Natural killer cell (primary cell): Measurements from ENCODE around the gene LIMS2. TPM values are rescaled to one million over a fixed set of nuclear protein-coding genes. Genes with fewer than 3 reads are reported as not detected.

Source experiments
- ATAC-seq, 3 donors: fragments of 150-1000 bp in 2 of 3; fragments of 200-7000 bp in 1 of 3; cut with Tn5 transposase; 1 replicate in 1 of 3; 2 replicates in 2 of 3; pipeline ENCODE4 v1.10.0; 2021; ENCODE audit warnings: mild to moderate bottlenecking in 2 of 3, moderate library complexity in 2 of 3
- DNase-seq, 2 donors: peaks; one replicate each; pipeline versions ENCODE4 v3.0.0 to v3.0.0-alpha.2; 2013 to 2021; ENCODE audit warnings: mixed read lengths in 1 of 2
- H3K27ac ChIP-seq: one replicate; pipeline ENCODE4 v1.5.1; 2013; ENCODE audit warnings: mild to moderate bottlenecking, low read length
- H3K27me3 ChIP-seq: one replicate; pipeline ENCODE4 v1.6.1; 2013; ENCODE audit warnings: low read length; ENCODE audit not compliant: control insufficient read depth, insufficient read depth
- H3K36me3 ChIP-seq: one replicate; pipeline ENCODE4 v1.6.1; 2013; ENCODE audit warnings: low read length; ENCODE audit not compliant: control insufficient read depth, insufficient read depth
- H3K4me1 ChIP-seq: one replicate; pipeline ENCODE4 v1.6.1; 2013; ENCODE audit warnings: low read length; ENCODE audit not compliant: control insufficient read depth, insufficient read depth
- H3K4me3 ChIP-seq: one replicate; pipeline ENCODE4 v1.5.1; 2013; ENCODE audit warnings: low read length
- H3K9me3 ChIP-seq: one replicate; pipeline ENCODE4 v1.6.1; 2013; ENCODE audit warnings: low read length; ENCODE audit not compliant: control insufficient read depth, insufficient read depth
- H3K27ac Mint-ChIP-seq, 2 donors: one replicate each; pipeline ENCODE4 v1.8.0; 2022; ENCODE audit warnings: mild to moderate bottlenecking in 2 of 2, mixed read lengths in 2 of 2, moderate library complexity in 1 of 2
- H3K27me3 Mint-ChIP-seq, 2 donors: one replicate each; pipeline ENCODE4 v1.8.0; 2022; ENCODE audit warnings: low read depth in 2 of 2, mixed read lengths in 2 of 2
- H3K36me3 Mint-ChIP-seq: one replicate; pipeline ENCODE4 v1.8.0; 2022; ENCODE audit warnings: mixed read lengths
- H3K4me1 Mint-ChIP-seq, 2 donors: one replicate each; pipeline ENCODE4 v1.8.0; 2022; ENCODE audit warnings: mixed read lengths in 2 of 2
- H3K4me3 Mint-ChIP-seq: one replicate; pipeline ENCODE4 v1.8.0; 2022; ENCODE audit warnings: mild to moderate bottlenecking, moderate library complexity, mixed read lengths
- H3K9me3 Mint-ChIP-seq, 2 donors: one replicate each; pipeline ENCODE4 v1.8.0; 2022; ENCODE audit warnings: mixed read lengths in 2 of 2
- WGBS: methylation state at CpG from one replicate; pipeline ENCODE4 v1.1.7; 2013; ENCODE audit warnings: missing lambda C conversion rate; ENCODE audit not compliant: insufficient coverage; 5-methylcytosine and 5-hydroxymethylcytosine counted together
- intact Hi-C: fragments of 100-400 bp; cut with micrococcal nuclease; formaldehyde crosslinking; loops from one replicate; pipeline ENCODE4 v1.14.2; 2022
- total RNA-seq, 4 donors: library from RNA; stranded (reverse); fragments of 120-200 nt in 1 of 4; gene quantifications; one replicate each; pipeline versions ENCODE4 v1.2.3 to v1.2.4, GENCODE V29; 2013 to 2022
- TF ChIP-seq, protein P1 (sequence below): fragments of 200-600 bp; IDR thresholded peaks from one replicate; pipeline ENCODE4 v1.8.0; 2022; ENCODE audit warnings: antibody characterized with exemption

Gene LIMS2
- total RNA-seq, 3 donors from 2014 or later (not counting 1 experiment from before 2014, with no cell fraction given): 0.15 to 0.16 TPM; not detected in 1

DNA sequence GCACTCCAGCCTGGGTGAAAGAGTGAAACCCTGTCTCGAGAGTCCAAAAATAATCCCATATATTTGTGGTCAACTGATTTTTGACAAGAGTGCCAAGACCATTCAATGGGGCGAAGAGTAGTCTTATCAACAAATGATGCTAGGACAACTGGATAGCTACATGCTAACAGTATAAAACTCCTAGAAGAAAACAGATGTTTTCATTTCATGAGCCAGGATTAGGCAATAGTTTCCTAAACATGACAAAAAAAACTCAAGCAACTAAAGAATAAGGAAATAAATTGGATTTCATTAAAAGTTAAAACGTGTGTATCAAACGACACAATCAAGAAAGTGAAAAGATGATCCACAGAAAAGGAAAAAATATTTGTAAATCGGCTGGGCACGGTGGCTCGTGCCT is 6.3 kb downstream of the LIMS2 start:
- intact Hi-C loops: no loop called here
- Mint-ChIP-seq H3K4me3 (no peak overlapping the region), H3K4me1 (peaks cover 0 to under 1% of the 10 kb centered on the region in 2 donors), H3K36me3 (no peaks in the 10 kb centered on the region), H3K27me3 (peaks cover 40 to 82% of the 10 kb centered on the region in 2 donors), H3K9me3 (no peaks in the 10 kb centered on the region), H3K27ac (no peak overlapping the region)
- peaks cover under 1% of the 10 kb centered on the region for H3K4me1 ChIP-seq
- DNase-seq (no peak), ATAC-seq (no peak)
- H3K36me3 ChIP-seq: no peaks in the 10 kb centered on the region
- no peaks in the 10 kb centered on the region for H3K9me3 ChIP-seq
- H3K27me3 ChIP-seq: peaks cover 9% of the 10 kb centered on the region
- no peak overlapping the region for H3K27ac ChIP-seq
- H3K4me3 ChIP-seq: no peak overlapping the region
- 92% methylated on average over 7 of the region's 7 CpGs for WGBS
- TF ChIP-seq, protein P1, sequence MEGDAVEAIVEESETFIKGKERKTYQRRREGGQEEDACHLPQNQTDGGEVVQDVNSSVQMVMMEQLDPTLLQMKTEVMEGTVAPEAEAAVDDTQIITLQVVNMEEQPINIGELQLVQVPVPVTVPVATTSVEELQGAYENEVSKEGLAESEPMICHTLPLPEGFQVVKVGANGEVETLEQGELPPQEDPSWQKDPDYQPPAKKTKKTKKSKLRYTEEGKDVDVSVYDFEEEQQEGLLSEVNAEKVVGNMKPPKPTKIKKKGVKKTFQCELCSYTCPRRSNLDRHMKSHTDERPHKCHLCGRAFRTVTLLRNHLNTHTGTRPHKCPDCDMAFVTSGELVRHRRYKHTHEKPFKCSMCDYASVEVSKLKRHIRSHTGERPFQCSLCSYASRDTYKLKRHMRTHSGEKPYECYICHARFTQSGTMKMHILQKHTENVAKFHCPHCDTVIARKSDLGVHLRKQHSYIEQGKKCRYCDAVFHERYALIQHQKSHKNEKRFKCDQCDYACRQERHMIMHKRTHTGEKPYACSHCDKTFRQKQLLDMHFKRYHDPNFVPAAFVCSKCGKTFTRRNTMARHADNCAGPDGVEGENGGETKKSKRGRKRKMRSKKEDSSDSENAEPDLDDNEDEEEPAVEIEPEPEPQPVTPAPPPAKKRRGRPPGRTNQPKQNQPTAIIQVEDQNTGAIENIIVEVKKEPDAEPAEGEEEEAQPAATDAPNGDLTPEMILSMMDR: no peak

DNA sequence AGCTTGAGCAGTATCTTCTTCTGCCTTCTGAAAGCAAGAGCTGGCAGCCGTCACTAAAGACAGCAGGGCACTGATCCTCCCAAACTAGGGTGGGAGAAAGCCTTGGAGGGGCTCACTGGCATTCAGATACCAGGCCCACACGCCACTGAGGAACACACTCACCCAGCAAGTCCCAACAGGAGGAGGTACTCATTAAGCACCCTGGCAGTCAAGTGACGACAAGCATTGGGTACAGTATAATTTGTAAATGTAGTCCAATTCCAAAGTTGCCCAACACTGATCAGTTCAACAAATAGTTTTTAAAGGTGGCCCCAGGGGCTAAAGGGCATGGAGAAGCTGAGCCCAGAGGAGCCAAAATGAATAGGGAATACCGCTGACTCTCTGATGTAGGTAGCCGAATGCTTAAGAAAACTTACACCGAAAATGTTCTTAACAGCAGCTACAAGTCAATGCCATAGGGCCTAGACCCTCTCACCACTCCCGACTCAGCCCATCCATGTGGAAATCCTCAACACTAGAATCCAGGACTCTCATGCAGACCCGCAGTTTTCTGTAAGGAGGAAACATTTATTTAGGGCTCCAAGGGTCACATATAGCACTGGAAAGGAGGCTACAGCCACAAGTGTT is 9.9 kb downstream of the LIMS2 start:
- DNase-seq (no peak), ATAC-seq (no peak)
- no peaks in the 10 kb centered on the region for H3K9me3 Mint-ChIP-seq
- Histone ChIP-seq H3K4me3 (no peak overlapping the region), H3K4me1 (no peaks in the 10 kb centered on the region), H3K27ac (no peak overlapping the region), H3K9me3 (no peaks in the 10 kb centered on the region), H3K36me3 (no peaks in the 10 kb centered on the region), H3K27me3 (peaks cover 12% of the 10 kb centered on the region)
- H3K4me1 Mint-ChIP-seq: peaks cover 0 to 4% of the 10 kb centered on the region in 2 donors
- TF ChIP-seq, protein P1: no peak
- H3K36me3 Mint-ChIP-seq: no peaks in the 10 kb centered on the region
- H3K27me3 Mint-ChIP-seq: peaks cover 34 to 60% of the 10 kb centered on the region in 2 donors
- no peak overlapping the region for H3K4me3 Mint-ChIP-seq
- intact Hi-C loops: no loop called here
- no peak overlapping the region for H3K27ac Mint-ChIP-seq
- WGBS: 92% methylated on average over 8 of the region's 8 CpGs

DNA sequence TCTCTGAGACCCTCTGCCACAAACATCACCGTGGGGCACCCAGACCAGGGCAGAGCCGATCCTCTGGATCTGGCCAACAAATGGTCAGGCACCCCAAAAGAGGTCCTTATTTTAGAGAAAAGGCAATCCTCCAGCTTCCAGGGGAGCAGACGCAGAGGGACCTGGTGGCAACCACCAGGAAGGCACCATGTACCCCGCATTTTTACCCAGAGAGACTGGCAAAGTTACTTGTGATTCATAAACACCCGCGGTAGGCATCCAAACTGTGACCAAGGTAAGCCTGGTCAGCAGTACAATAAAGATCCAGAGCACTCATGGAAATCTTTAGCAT is 10.5 kb downstream of the LIMS2 start:
- Mint-ChIP-seq H3K4me3 (no peak overlapping the region), H3K4me1 (peaks cover 0 to 5% of the 10 kb centered on the region in 2 donors), H3K27me3 (peaks cover 34 to 55% of the 10 kb centered on the region in 2 donors), H3K36me3 (no peaks in the 10 kb centered on the region), H3K27ac (no peak overlapping the region), H3K9me3 (no peaks in the 10 kb centered on the region)
- no peaks in the 10 kb centered on the region for H3K4me1 ChIP-seq
- H3K4me3 ChIP-seq: no peak overlapping the region
- no peaks in the 10 kb centered on the region for H3K9me3 ChIP-seq
- H3K27ac ChIP-seq: no peak overlapping the region
- H3K27me3 ChIP-seq: peaks cover 12% of the 10 kb centered on the region
- intact Hi-C loops: no loop called here
- TF ChIP-seq, protein P1: no peak
- WGBS: 91% methylated on average over 6 of the region's 6 CpGs
- no peaks in the 10 kb centered on the region for H3K36me3 ChIP-seq
- ATAC-seq: no peak
- DNase-seq: no peak
